ENCODE measurements around the gene RNF26.

DNA sequence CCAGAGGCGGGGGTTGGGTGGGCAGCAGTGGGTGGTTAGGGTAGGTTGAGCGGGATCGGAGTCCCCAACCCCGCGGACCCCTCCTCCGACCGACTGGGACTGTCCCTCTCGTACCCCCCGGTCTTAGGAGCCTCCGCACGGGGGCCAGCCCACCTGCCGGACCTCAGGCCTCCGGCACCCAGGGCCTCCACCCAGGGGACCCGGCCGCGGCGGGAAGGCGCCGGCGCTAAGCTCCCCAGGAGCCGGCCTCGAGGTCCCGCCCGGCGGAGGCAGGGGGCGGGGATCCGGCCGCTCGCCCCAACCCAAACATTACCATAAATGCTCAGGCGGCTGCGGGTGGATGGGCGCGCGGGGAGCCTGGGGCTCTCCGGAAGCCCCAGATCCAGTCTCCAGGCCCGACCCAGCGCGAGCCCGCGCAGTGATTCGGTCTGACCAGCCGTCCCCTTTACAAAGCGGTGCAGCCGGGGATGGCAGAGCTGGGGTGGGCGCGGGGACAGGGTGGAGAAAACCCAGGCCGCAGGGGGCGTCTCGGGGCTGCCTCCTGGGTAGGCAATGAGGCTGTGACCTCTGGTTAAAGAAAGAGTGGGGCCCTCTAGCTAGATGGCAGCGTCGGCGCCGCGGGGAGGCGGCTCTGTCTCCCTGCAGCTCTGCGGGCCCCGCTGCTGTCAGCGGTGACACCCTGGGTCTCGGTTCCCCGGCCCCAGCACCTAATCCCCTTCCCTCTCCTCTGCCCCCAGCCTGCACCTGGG lies 13.4 kb upstream of the RNF26 start:
- no peak for TF ChIP-seq POLR2AphosphoS5 (IDR thresholded peaks at IDR 0.05; ENCODE audit: low read depth, low read length)
- no peak for TF ChIP-seq RAD21 (IDR thresholded peaks at IDR 0.05; ENCODE audit: low read depth)
- no peak for TF ChIP-seq REST (IDR thresholded peaks at IDR 0.05; ENCODE audit: low read depth)
- no peak for TF ChIP-seq CTCF (IDR thresholded peaks at IDR 0.05 in 2 of 3, conservative IDR thresholded peaks at IDR 0.05 in 1 of 3; ENCODE audit: borderline replicate concordance in 1 of 3, insufficient read depth in 1 of 3, low read depth in 2 of 3, low read length in 2 of 3)
- no peak for TF ChIP-seq POLR2A (IDR thresholded peaks at IDR 0.05; ENCODE audit: borderline replicate concordance, extremely low read depth, insufficient read depth, insufficient read length)
- no peak for TF ChIP-seq ELF1 (IDR thresholded peaks at IDR 0.05; ENCODE audit: borderline replicate concordance, low read depth)
- TF ChIP-seq, protein P1, sequence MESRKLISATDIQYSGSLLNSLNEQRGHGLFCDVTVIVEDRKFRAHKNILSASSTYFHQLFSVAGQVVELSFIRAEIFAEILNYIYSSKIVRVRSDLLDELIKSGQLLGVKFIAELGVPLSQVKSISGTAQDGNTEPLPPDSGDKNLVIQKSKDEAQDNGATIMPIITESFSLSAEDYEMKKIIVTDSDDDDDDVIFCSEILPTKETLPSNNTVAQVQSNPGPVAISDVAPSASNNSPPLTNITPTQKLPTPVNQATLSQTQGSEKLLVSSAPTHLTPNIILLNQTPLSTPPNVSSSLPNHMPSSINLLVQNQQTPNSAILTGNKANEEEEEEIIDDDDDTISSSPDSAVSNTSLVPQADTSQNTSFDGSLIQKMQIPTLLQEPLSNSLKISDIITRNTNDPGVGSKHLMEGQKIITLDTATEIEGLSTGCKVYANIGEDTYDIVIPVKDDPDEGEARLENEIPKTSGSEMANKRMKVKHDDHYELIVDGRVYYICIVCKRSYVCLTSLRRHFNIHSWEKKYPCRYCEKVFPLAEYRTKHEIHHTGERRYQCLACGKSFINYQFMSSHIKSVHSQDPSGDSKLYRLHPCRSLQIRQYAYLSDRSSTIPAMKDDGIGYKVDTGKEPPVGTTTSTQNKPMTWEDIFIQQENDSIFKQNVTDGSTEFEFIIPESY (IDR thresholded peaks at IDR 0.05; ENCODE audit: extremely low read depth, insufficient replicate concordance, low read length): no peak
- no peak for TF ChIP-seq MAX (IDR thresholded peaks at IDR 0.05)
- no peak for TF ChIP-seq SP1 (IDR thresholded peaks at IDR 0.05; ENCODE audit: low read depth)
- no peak for TF ChIP-seq CEBPB (IDR thresholded peaks at IDR 0.05; ENCODE audit: low read depth)

Measured in HCT116 (cell line).